Coronary artery (tissue), 2 donors: ENCODE data around the gene SMIM33.

ENCODE experiments used
- DNase-seq: peaks from one replicate; pipeline ENCODE4 v3.0.0-alpha.2; 2017; ENCODE audit warnings: low spot score
- H3K27ac ChIP-seq, 2 donors: fragments of 200-600 bp; sonication (generic); one replicate each; pipeline ENCODE4 v1.5.1; 2016 to 2019
- H3K4me3 ChIP-seq: fragments of 200-600 bp; sonication (generic); 2 replicates; pipeline ENCODE4 v1.5.1; 2016; ENCODE audit warnings: mild to moderate bottlenecking, moderate library complexity
- CTCF ChIP-seq: fragments of 200-600 bp; sonication (generic); IDR thresholded peaks from one replicate; pipeline ENCODE4 v1.5.1; 2019; ENCODE audit warnings: antibody characterized with exemption

SMIM33 gene

DNA sequence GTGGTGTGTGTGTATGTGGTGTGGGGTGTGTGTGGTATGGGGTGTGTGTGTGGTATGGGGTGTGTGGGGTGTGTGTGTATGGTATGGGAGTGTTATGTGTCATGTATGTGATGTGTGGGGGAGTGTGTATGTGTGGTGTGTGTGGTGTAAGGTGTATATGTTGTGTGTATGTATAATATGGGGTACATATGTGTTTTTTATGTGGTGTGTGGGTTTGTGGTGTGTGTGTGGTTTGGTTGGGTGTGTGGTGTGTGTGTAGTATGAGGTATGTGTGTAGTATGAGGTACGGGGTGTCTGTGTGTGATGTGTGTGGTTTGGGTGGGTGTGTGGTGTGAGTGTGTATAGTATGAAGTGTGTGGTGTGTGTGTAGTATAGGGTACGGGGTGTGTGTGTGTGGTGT, 19.6 kb upstream of the SMIM33 start:
- DNase-seq = peak; percentile 16
- H3K4me3 ChIP-seq = no peak overlapping the region
- TF ChIP-seq CTCF = no peak
- no peak overlapping the region for H3K27ac ChIP-seq

- TF ChIP-seq CTCF = no peak
- H3K27ac ChIP-seq = no peak overlapping the region
- no peak overlapping the region for H3K4me3 ChIP-seq
- peak; percentile 12 for DNase-seq
Measured at GRCh38 chr5:139451878-139452660, 18.7 kb upstream of the SMIM33 start.

DNA sequence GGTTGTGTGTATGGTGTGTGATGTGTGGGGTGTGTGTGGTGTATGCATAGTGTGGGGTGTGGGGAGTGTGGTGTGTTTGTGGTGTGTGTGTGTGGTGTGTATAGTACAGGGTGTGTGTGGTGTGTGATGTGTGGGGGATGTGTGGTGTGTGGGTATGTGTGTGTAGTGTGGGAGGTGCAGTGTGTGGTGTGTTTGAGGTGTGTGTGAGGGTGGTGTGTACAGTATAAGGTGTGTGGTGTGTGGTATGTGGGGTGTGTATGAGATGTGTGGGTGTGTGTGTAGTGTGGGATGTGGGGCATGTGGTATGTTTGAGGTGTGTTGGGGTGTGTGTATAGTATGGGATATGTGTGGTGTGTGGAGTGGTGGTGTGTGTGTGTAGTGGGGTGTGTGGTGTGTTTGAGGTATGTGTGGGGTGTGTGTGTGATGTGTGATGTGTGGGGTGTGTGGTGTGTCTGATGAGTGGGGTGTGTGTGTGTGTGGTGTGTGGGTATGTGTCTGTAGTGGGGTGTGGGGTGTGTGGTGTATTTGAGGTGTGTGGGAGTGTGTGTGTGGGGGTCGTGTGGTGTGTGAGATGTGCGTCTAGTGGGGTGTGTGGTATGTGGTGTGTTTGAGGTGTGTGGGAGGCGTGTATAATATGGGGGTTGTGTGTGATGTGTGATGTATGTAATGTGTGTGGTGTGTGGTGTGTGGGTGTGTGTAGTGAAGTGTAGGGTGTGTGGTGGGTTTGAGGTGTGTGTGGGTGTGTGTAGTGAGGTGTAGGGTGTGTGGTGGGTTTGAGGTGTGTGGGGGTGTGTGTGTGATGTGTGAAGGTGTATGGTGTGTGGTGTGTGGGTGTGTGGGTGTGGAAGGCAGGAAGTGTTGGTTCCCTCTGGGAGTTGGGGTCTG, 16.9 kb upstream of the SMIM33 start:
- no peak for TF ChIP-seq CTCF
- Histone ChIP-seq H3K27ac (no peak overlapping the region), H3K4me3 (no peak overlapping the region)
- no peak for DNase-seq

- Histone ChIP-seq H3K27ac (no peak overlapping the region), H3K4me3 (no peak overlapping the region)
- DNase-seq = no peak
- TF ChIP-seq CTCF = no peak
Measured at GRCh38 chr5:139454568-139455290, 16.1 kb upstream of the SMIM33 start.

- TF ChIP-seq CTCF = no peak
- DNase-seq = no peak
- H3K27ac ChIP-seq = no peak overlapping the region
- H3K4me3 ChIP-seq = no peak overlapping the region
Measured at GRCh38 chr5:139456776-139457175, 14.0 kb upstream of the SMIM33 start.

DNA sequence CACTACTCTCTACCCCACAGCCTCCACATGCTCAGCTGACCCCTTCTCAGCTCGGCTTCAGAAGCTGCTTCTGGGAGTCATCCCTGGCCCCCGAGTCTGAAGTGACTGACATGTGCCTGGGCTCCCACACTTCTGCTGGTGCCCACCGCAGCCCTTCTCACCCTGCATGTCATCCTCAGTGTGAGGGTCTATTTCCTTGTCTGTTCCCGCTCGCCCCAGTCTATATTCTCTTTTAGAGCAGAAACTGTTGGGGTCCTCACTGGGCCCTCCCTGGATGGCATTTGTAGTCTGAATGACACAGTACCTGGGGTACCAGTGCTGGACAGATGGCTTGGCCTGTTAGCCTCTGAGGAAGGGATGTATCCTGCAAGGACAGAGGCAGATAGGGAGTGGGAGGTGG, 13.6 kb upstream of the SMIM33 start:
- H3K4me3 ChIP-seq = no peak overlapping the region

More for the DNA sequence above, 13.6 kb upstream of the SMIM33 start:
- no peak for TF ChIP-seq CTCF
- no peak overlapping the region for H3K27ac ChIP-seq
- no peak for DNase-seq
